ENCODE results near the gene SLC23A2. TPM values are rescaled to one million over a fixed set of nuclear protein-coding genes. Genes with fewer than 3 reads are reported as not detected.

SLC23A2 gene
- total RNA-seq, 2 experiments from 2014 or later: 14.3 to 25.7 TPM

- H3K4me3 ChIP-seq (ENCODE audit: low read depth, low read length, poor library complexity, severe bottlenecking): no peak overlapping the region
- BruUV-seq (replicated peaks): no TSS peak
- ChIA-PET CTCF (ENCODE audit: unreplicated experiment) (interaction anchor here (0.6 kb wide), 1 partner anchor 746 kb away, joined by 5 read pairs; no protein-coding TSS in a partner anchor), POLR2A (no interaction called here)
- no peak overlapping the region for H2AFZ ChIP-seq (ENCODE audit: low read length)
- peaks cover 60% of the 10 kb centered on the region; the same call in 1 of the 2 replicates for H3K79me2 ChIP-seq (ENCODE audit: insufficient read depth, low read depth, low read length)
- no peak overlapping the region for H3K4me2 ChIP-seq (ENCODE audit: low read length)
- H4K20me1 ChIP-seq (ENCODE audit: insufficient read depth, low read length): no peaks in the 10 kb centered on the region
- H3K4me1 ChIP-seq (ENCODE audit: insufficient read depth, low read length, poor library complexity, severe bottlenecking): peaks cover 44% of the 10 kb centered on the region
- H3K27ac ChIP-seq (ENCODE audit: low read depth, low read length, poor library complexity, severe bottlenecking): no peak overlapping the region
- H3K36me3 ChIP-seq (ENCODE audit: insufficient read depth, low read length): no peaks in the 10 kb centered on the region
- no peak for DNase-seq (ENCODE audit: low spot score)
- H3K9me2 ChIP-seq (ENCODE audit: insufficient read depth, low read length): no peaks in the 10 kb centered on the region
- TF ChIP-seq EZH2phosphoT487 (IDR thresholded peaks at IDR 0.05; ENCODE audit: borderline replicate concordance, low read depth, low read length) (no peak), CTCF (conservative IDR thresholded peaks at IDR 0.05; ENCODE audit: low read length) (no peak)
- intact Hi-C loops (cut with micrococcal nuclease; ENCODE audit: unreplicated experiment): no loop called here
- H3K9me3 ChIP-seq (ENCODE audit: low read length): no peaks in the 10 kb centered on the region
Observed at GRCh38 chr20:4982281-4982680, 19.0 kb downstream of the SLC23A2 start.

DNA sequence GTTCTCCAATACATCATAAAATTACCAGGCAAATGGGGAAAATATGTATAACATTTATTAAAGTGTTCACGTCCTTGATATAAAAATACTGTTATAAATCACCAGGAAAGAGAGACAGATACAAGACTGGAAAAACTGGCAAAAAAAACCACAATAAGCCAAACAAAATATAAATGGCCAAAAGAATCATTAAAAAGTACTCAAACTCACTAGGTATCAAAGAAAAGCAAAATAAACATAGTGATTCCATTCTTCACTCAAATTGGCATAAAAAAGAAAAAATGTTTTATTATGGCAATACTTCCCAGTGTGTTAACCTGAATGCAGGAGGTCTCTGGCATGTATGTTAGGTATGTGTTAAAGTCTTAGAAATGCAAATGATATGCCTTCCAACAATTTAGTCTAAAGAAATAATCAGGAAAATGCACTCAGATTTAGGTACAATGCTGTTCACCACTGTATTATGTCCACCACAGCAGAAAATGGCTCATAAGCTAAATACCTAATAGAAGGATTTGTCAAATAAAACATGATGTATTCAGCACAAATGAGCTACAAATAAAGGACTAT, 21.4 kb downstream of the SLC23A2 start:
- H3K4me3 ChIP-seq (ENCODE audit: low read depth, low read length, poor library complexity, severe bottlenecking): no peak overlapping the region
- TF ChIP-seq CTCF (conservative IDR thresholded peaks at IDR 0.05; ENCODE audit: low read length) (no peak), EZH2phosphoT487 (IDR thresholded peaks at IDR 0.05; ENCODE audit: borderline replicate concordance, low read depth, low read length) (no peak)
- no peaks in the 10 kb centered on the region for H3K9me2 ChIP-seq (ENCODE audit: insufficient read depth, low read length)
- ChIA-PET CTCF (ENCODE audit: unreplicated experiment) (no interaction called here), POLR2A (interaction anchor here (0.6 to 1.5 kb wide), 2 partner anchors 14 to 665 kb away, joined by 3 to 5 read pairs; no protein-coding TSS in a partner anchor)
- H3K27ac ChIP-seq (ENCODE audit: low read depth, low read length, poor library complexity, severe bottlenecking): no peak overlapping the region
- H3K9me3 ChIP-seq (ENCODE audit: low read length): no peaks in the 10 kb centered on the region
- no peaks in the 10 kb centered on the region for H4K20me1 ChIP-seq (ENCODE audit: insufficient read depth, low read length)
- H3K79me2 ChIP-seq (ENCODE audit: insufficient read depth, low read depth, low read length): peaks cover 41% of the 10 kb centered on the region; the same call in 1 of the 2 replicates
- BruUV-seq (replicated peaks): no TSS peak
- H2AFZ ChIP-seq (ENCODE audit: low read length): no peak overlapping the region
- no peak for DNase-seq (ENCODE audit: low spot score)
- H3K4me2 ChIP-seq (ENCODE audit: low read length): no peak overlapping the region
- no peaks in the 10 kb centered on the region for H3K36me3 ChIP-seq (ENCODE audit: insufficient read depth, low read length)
- H3K4me1 ChIP-seq (ENCODE audit: insufficient read depth, low read length, poor library complexity, severe bottlenecking): peaks cover 31% of the 10 kb centered on the region
- intact Hi-C loops (cut with micrococcal nuclease; ENCODE audit: unreplicated experiment): no loop called here
